CD4-positive, alpha-beta T cell treated with Interleukin-2 at 100 ng/mL for 4 hours (primary cell): ENCODE results near the gene ZNF594.
"Not testable (repeated sequence)": the region's sequence is repeated elsewhere in the genome, so short reads cannot be mapped to it uniquely, and the experiment has no call there.

ENCODE experiments used
- DNase-seq: peaks from one replicate; pipeline ENCODE4 v3.0.0-alpha.2; 2020; ENCODE audit warnings: low spot score

The ZNF594 gene

DNA sequence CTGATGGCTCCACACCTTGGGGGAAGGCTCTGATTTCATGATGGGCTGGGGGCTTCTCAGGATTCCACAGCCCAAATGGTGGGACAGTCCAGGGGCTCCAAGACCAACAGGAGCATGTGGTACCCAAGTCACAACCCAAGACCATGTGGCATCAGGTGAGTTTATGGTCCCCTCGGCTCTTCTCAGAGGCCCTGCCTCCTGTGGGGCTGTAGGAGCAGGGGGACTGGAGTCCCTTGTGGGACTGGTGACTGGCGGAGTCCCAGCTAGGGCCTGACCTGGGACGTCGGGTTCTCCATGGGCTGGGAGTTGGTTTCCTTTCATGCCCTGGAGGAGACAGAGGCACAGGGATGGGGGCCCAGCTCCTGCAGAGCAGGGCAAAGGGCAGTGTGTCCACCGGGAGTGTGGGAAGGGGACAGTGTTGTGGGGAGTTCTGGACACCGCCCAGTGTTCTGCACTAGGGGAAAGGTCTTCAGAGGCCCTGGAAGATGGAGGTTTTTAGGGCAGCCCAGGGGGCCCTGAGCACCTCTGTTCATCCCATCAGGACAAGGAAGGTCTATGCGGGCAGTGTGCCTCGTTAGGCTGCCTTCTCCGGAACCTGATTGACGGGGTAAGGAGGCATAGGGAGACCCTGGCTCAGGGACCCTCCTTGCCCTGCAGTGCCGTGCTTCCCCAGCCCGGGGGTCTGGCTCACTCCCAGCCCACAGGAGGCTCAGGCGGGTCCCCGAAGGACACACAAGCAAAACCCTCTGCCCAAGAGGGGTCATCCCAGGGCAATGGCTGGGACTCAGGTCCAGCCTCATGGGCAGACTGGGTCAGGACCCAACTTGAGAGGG is 54.9 kb downstream of the ZNF594 start:
- DNase-seq: not testable (repeated sequence)

DNA sequence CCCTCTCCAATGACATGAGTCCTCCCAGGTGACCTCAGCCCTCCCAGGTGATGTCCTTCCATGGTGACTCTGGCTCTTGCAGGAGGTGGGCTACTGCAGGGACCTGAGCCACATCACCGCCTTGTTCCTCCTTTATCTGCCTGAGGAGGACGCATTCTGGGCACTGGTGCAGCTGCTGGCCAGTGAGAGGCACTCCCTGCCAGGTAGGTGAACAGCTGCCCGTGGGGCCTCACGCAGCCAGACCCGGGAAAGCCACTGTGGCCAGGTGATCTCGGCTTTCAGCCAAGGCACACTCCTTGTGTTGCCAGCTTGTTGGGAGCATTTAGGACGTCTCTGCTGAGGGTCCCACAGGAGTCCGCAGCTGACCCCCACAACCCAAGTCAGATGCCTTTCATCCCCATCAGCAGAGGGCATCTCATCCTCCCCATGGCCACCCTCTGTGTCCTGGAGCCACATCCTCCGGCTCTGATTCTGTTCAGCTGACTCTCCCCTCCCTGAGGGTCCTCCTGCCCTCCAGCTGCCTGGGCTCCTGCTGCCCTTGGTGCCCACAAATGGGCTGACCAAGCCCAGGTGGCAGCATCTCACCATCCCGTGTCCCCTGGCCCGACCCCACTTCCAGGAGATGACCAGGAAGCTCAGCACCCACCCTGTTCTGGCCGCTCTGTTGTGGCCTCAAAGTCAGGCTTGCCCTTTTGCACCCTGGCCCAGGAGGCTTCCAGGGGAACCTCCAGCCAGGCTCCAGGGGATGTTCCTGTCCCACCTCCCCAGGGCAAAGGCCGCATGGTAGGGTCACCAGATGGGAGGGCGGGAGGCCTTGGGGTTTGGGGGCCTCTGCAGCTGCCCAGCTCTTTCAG is 55.7 kb downstream of the ZNF594 start:
- no peak for DNase-seq

DNA sequence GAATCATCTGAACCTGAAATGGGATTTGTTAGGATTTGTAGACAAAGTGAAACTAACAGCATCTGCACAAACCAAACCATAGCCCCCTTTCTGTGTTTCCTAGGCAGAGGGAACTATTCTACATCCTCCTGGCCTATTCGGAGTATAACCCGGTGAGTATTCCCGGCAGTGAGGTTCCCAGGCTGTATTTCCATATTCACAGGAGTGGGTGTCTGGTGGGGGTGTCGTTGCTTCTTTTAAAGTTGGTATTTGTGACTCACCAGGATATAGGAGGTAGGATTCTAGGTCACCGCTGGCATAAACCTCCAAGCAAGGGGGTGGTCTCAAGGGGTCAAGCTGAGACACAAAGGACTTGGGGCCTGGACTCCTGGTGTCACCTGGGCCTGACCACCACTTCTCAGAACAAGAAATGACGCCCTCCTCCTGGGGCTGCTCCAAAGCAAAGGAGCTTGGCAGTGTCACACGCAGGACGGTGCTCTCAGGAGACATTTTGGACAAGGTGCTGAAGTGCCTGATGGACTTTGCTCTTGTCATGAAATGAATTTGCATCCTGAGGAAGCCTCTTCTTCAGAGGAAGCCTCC is 56.4 kb downstream of the ZNF594 start:
- DNase-seq: not testable (repeated sequence)

DNA sequence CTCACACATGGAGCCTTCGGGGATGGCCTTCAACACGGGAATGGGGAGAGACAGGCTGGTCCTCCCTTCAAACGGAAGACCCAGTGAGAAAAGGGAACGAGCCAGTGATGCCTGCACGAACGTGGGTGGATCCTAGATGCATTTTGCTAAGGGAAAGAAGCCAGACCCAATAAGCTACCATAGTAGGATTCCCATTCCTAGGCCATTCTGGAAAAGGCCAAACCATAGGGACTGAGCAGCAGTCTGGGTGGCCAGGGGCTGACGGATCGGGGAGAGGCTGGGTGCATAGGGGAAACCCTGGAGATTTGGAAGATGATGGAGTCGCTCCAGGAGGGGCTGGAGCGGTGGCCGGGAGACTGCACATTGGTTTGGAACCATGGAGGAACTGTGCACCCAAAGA is 57.1 kb downstream of the ZNF594 start:
- DNase-seq: not testable (repeated sequence)

DNA sequence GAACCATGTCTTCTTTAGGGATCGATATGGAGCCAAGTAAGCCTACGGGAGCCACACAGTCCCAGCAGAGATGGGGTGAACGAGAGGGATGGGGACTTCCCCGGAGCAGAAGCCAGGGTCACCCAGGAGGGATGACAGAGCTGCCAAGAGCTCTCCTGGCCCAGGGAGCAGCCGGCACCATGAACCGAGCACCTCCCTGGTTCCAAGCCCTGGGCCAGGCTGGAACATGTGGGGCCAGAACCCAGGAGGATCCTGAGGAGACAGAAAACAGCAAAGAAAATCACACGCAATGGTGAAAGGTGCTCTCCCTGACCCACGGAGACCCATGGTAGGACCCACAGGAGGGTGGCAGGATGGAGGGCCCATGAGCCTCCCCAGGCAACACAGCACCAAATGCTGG is 57.7 kb downstream of the ZNF594 start:
- not testable (repeated sequence) for DNase-seq

DNA sequence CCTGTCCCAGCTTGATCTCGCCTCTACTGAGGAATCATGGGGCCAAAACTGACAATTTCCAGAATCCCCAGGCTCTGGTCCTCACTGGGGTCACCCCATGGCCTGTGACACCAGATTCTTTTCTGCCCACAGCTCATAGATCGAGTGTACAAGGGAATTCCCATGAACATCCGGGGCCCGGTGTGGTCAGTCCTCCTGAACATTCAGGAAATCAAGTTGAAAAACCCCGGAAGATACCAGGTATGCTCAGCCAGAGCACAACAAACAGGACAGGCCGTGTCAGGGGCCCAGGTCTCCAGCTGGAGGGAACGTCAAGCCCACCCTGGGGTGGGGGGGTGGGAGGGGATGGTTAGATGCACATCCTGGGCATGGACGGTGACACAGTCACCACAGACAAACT is 58.4 kb downstream of the ZNF594 start:
- DNase-seq: no peak

DNA sequence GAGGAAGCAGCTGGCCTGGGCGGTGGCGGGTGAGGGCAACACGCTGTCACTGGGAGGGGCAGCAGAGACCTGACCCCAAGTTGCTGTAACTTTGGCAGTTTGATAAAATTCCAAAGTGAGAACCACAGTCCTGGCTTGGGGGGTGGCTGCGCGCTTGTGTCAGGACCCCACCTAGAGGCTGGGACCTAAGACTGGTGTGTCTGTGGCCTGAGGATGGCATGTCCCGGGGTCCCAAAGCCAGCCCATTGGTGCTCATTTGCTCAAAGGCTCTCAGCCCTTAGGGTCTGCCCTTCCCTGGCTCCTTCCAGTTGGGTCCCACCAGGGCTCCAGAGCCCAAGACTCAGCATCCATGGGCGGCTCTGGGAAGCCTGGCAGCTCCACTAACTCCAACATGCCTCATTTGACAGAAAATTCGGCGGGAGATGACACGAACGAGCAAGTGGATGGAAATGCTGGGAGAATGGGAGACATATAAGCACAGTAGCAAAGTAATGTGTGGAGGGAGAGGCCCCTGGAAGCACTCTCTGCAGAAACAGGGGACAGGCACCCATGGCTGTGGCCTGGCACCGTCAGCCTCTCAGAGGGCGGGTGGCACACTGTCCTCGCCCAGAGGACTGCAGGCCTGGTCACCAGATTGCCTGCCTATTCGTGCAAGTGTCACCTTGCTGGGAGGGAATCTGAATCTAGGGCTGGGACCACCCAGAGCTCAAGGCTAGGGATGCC is 59.0 kb downstream of the ZNF594 start:
- DNase-seq: not testable (repeated sequence)

DNA sequence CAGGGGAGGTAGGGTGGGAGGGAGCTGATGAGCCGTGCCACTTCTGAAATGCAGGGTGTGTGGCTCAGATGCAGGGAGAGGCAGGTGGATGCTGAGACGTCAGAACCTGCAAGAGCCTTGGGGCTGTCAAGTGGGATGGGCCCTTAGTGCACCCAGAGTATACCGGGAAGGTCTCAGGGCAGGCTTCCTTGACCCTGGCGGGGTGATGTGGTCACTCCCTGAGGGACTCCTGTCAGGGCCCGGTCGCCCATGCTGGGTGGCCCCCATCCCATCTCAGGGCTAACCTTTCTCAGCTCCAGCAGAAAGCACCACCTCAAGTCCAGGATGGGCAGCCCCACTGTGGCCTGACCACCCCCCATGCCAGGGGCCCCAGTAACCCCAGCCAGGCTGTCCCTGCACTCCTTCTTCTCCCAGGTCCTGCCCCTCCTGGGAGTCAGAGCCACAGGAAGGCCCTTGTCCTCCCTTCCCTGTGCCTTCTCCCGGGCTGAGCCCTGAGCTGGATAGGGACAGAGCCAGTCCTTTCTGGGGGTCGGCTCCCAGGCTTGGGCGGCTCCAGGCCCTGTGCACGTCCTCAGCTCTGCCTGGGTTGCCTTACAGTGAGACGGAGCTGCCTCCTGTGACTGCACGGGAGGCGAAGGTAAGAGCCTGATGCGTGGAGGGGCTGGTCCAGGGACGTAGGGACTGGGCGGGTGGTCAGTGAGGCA is 59.7 kb downstream of the ZNF594 start:
- DNase-seq: not testable (repeated sequence)

DNA sequence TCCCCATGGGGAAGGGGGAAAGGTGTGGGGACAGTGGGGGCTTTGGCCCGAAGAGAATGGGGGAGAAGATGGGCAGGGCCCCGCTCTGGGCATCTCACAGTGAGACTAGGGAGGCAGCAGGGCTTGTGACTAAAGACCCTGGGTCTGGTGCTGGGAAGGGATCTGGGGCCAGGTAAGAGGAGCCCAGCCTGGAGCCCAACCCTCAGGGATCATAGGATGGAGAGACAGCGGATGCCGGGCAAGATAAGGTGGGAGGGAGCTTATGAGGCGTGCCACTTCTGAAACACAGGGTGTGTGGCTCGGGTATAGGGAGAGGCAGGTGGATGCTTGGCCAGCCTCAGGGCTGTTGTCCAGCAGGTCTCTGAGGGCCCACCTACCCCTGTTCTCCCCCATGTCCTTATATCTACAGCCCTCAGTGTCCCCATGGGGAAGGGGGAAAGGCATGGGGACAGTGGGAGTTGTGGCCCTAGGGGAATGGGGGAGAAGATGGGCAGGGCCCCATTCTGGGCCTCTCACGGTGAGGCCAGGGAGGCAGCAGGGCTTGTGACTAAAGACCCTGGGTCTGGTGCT is 60.4 kb downstream of the ZNF594 start:
- no peak for DNase-seq

DNA sequence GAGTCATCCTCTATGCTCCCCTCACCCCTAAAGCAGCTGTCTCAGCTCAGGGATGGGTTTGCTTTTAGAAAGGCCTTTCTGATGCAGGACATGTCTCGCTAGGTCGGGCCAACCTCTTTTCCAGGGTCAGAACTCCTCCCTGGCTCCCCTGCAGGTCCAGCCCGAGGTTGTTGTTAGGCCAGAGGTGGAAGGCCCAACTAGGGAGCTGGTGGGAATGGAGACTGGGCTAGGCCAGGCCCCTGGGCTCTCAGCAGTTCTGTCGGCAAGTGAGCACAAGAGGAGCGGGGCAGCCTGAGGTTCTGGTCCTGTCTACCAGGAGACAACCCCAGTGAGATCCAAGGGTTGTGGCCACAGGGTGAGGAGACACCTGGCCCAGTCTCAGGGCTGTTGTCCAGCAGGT is 61.0 kb downstream of the ZNF594 start:
- not testable (repeated sequence) for DNase-seq

DNA sequence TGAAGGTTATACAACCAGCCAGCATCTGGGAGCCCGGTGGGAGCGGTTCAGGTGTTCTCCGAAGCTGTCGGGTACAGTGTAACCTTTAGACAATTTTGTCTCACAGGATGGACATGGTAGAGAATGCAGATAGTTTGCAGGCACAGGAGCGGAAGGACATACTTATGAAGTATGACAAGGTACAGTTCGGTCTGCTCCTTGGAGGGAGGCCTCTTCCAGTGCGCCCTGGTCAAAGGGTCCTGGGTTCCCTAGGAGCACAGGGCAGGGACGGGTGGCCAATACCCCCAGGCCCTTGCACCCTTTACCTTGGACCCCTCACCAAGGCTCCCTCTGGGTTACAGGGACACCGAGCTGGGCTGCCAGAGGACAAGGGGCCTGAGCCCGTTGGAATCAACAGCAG is 61.4 kb downstream of the ZNF594 start:
- DNase-seq: not testable (repeated sequence)

DNA sequence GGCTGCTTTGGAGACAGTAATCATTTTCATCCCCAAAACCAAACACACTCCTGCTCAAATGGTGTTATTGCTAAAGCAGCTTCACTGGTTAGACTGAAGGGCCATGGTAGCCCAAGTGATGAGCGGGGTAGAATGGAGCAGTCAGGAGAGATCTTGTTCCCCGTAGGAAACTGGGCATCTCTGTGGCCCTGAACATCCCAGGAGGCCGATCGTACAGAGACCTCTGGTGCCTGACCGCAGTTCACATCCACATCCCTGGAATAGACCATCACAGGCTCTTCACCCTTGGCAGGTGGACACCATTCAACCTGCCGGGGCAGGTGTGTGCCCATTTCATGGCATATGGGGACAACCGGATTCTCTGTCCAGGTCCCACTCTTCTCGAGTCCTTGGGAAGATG is 61.9 kb downstream of the ZNF594 start:
- DNase-seq: not testable (repeated sequence)
